Mesenchymal stem cell (in vitro differentiated cells and primary cell): Measurements from ENCODE around the gene KIF26B.

ENCODE experiments used
- DNase-seq: peaks from one replicate; pipeline ENCODE4 v3.0.0-alpha.2; 2013
- H2AFZ ChIP-seq: one replicate; pipeline ENCODE4 v1.6.1; 2013; ENCODE audit warnings: low read depth, mild to moderate bottlenecking, control low read depth, inconsistent platforms, low read length, moderate library complexity
- H2AK5ac ChIP-seq: 2 replicates; pipeline ENCODE4 v1.6.1; 2013; ENCODE audit warnings: low read length, moderate library complexity, mild to moderate bottlenecking, inconsistent platforms; ENCODE audit not compliant: severe bottlenecking
- H2BK120ac ChIP-seq: one replicate; pipeline ENCODE4 v1.6.1; 2013; ENCODE audit warnings: low read depth, mild to moderate bottlenecking, inconsistent platforms, low read length, moderate library complexity
- H2BK12ac ChIP-seq, 2 experiments: one replicate each; pipeline ENCODE4 v1.6.1; 2013; ENCODE audit warnings: inconsistent platforms in 2 of 2, low read length in 2 of 2, mild to moderate bottlenecking in 2 of 2, moderate library complexity in 2 of 2, control low read depth in 1 of 2
- H2BK15ac ChIP-seq: one replicate; pipeline ENCODE4 v1.6.1; 2013; ENCODE audit warnings: mild to moderate bottlenecking, low read depth, inconsistent platforms; ENCODE audit not compliant: poor library complexity, severe bottlenecking
- H2BK5ac ChIP-seq: 2 replicates; pipeline ENCODE4 v1.6.1; 2013; ENCODE audit warnings: low read depth, mild to moderate bottlenecking, low read length, control low read depth, inconsistent platforms; ENCODE audit not compliant: poor library complexity, severe bottlenecking
- H3K14ac ChIP-seq, 2 experiments: one replicate each; pipeline ENCODE4 v1.6.1; 2013; ENCODE audit warnings: inconsistent platforms in 2 of 2, low read length in 2 of 2, control low read depth in 1 of 2, mild to moderate bottlenecking in 1 of 2, moderate library complexity in 1 of 2
- H3K18ac ChIP-seq, 2 experiments: one replicate each; pipeline ENCODE4 v1.6.1; 2013; ENCODE audit warnings: inconsistent platforms in 2 of 2, low read length in 2 of 2, control low read depth in 1 of 2, low read depth in 1 of 2, mild to moderate bottlenecking in 1 of 2
- H3K23ac ChIP-seq, 2 experiments: one replicate each; pipeline ENCODE4 v1.6.1; 2013; ENCODE audit warnings: inconsistent platforms in 2 of 2, low read length in 2 of 2, mild to moderate bottlenecking in 2 of 2, moderate library complexity in 2 of 2, control low read depth in 1 of 2
- H3K27ac ChIP-seq: 2 replicates; pipeline ENCODE4 v1.5.1; 2013; ENCODE audit warnings: mild to moderate bottlenecking, moderate library complexity, low read length, control low read depth, inconsistent platforms; ENCODE audit not compliant: poor library complexity, severe bottlenecking
- H3K27me3 ChIP-seq, 2 experiments: 2 replicates each; pipeline versions ENCODE4 v1.6.1 to v1.7.0; 2013; ENCODE audit warnings: low read length in 2 of 2, mild to moderate bottlenecking in 2 of 2, moderate library complexity in 2 of 2, control low read depth in 1 of 2, inconsistent platforms in 1 of 2; ENCODE audit not compliant: control insufficient read depth in 1 of 2, insufficient read depth in 1 of 2
- H3K36me3 ChIP-seq, 2 experiments: 2 replicates each; pipeline versions ENCODE4 v1.6.1 to v1.7.0; 2013; ENCODE audit warnings: low read length in 2 of 2, control low read depth in 1 of 2, inconsistent platforms in 1 of 2, low read depth in 1 of 2, mild to moderate bottlenecking in 1 of 2; ENCODE audit not compliant: insufficient read depth in 2 of 2, control insufficient read depth in 1 of 2
- H3K4ac ChIP-seq, 2 experiments: one replicate each; pipeline ENCODE4 v1.6.1; 2013; ENCODE audit warnings: inconsistent platforms in 2 of 2, low read length in 2 of 2, mild to moderate bottlenecking in 2 of 2, moderate library complexity in 2 of 2, control low read depth in 1 of 2, low read depth in 1 of 2
- H3K4me1 ChIP-seq: 2 replicates; pipeline ENCODE4 v1.6.1; 2013; ENCODE audit warnings: low read depth, low read length, control low read depth; ENCODE audit not compliant: control insufficient read depth, insufficient read depth
- H3K4me2 ChIP-seq: 2 replicates; pipeline ENCODE4 v1.6.1; 2013; ENCODE audit warnings: low read length, mild to moderate bottlenecking, inconsistent platforms; ENCODE audit not compliant: poor library complexity, severe bottlenecking
- H3K4me3 ChIP-seq, 2 experiments: 2 replicates each; pipeline versions ENCODE4 v1.5.1 to v1.7.0; 2013; ENCODE audit warnings: low read length in 2 of 2, mild to moderate bottlenecking in 2 of 2, control low read depth in 1 of 2, low read depth in 1 of 2; ENCODE audit not compliant: insufficient read depth in 1 of 2
- H3K79me1 ChIP-seq: replicated peaks from 2 replicates; pipeline ENCODE4 v1.6.1; 2013; ENCODE audit warnings: mild to moderate bottlenecking, control low read depth, low read length, inconsistent platforms; ENCODE audit not compliant: poor library complexity, severe bottlenecking
- H3K9ac ChIP-seq: 2 replicates; pipeline ENCODE4 v1.7.0; 2013; ENCODE audit warnings: mild to moderate bottlenecking, low read length, moderate library complexity
- H3K9me3 ChIP-seq: 2 replicates; pipeline ENCODE4 v1.7.0; 2013; ENCODE audit warnings: mild to moderate bottlenecking, low read length; ENCODE audit not compliant: control insufficient read depth
- H4K8ac ChIP-seq: one replicate; pipeline ENCODE4 v1.6.1; 2013; ENCODE audit warnings: inconsistent platforms, mild to moderate bottlenecking, low read length, moderate library complexity
- H4K91ac ChIP-seq: one replicate; pipeline ENCODE4 v1.6.1; 2013; ENCODE audit warnings: mild to moderate bottlenecking, low read length, inconsistent platforms
- WGBS: methylation state at CpG from one replicate; pipeline ENCODE4 v1.1.7; 2013; ENCODE audit warnings: mixed read lengths; 5-methylcytosine and 5-hydroxymethylcytosine counted together

KIF26B gene

GRCh38 chr1:245657371-245657770 is 502.6 kb downstream of the KIF26B start:
- no peak overlapping the region for H3K14ac ChIP-seq
- no peak overlapping the region for H2BK120ac ChIP-seq
- H3K27ac ChIP-seq: no peak overlapping the region
- no peak overlapping the region for H3K9ac ChIP-seq
- no peaks in the 10 kb centered on the region for H3K9me3 ChIP-seq
- 91% methylated on average over 6 of the region's 6 CpGs for WGBS
- H3K4ac ChIP-seq: no peak overlapping the region
- no peak overlapping the region for H2AK5ac ChIP-seq
- H2BK5ac ChIP-seq: no peak overlapping the region
- no peak overlapping the region for H3K23ac ChIP-seq
- DNase-seq: no peak
- H2AFZ ChIP-seq: no peak overlapping the region
- H3K18ac ChIP-seq: no peak overlapping the region
- no peaks in the 10 kb centered on the region for H3K79me1 ChIP-seq
- H2BK12ac ChIP-seq: no peak overlapping the region
- no peak overlapping the region for H2BK15ac ChIP-seq
- no peak overlapping the region for H4K91ac ChIP-seq
- H3K27me3 ChIP-seq: peaks cover 3 to 4% of the 10 kb centered on the region in 2 experiments
- H3K4me2 ChIP-seq: no peak overlapping the region
- no peak overlapping the region for H3K4me3 ChIP-seq
- no peak overlapping the region for H4K8ac ChIP-seq
- H3K4me1 ChIP-seq: no peaks in the 10 kb centered on the region
- H3K36me3 ChIP-seq: no peaks in the 10 kb centered on the region

- H2BK120ac ChIP-seq: no peak overlapping the region
- WGBS: 57% methylated on average over 2 of the region's 3 CpGs
Observed at GRCh38 chr1:245663373-245663772, 508.6 kb downstream of the KIF26B start.

DNA sequence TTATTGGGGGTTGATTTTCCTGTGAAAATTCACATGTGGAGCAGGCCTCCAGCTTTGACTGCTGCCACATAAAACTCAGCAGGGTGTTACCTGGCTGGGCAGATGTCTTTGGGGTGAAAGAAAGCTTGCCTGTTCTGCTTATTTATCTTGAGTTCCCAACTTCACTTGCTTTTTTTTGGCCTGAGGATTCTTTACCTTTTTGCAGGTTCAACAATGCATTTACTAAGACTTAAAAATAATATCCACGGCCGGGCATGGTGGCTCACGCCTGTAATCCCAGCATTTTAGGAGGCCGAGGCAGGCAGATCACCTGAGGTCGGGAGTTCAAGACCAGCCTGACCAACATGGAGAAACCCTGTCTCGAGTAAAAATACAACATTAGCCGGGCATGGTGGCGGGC is 509.1 kb downstream of the KIF26B start:
- Histone ChIP-seq H3K36me3 (no peaks in the 10 kb centered on the region), H2BK12ac (no peak overlapping the region), H3K9ac (no peak overlapping the region), H3K23ac (no peak overlapping the region), H3K27ac (no peak overlapping the region), H3K9me3 (no peaks in the 10 kb centered on the region), H2AK5ac (no peak overlapping the region), H4K8ac (no peak overlapping the region), H3K18ac (no peak overlapping the region), H3K14ac (no peak overlapping the region), H3K79me1 (no peaks in the 10 kb centered on the region), H2BK15ac (no peak overlapping the region), H2BK5ac (no peak overlapping the region), H4K91ac (no peak overlapping the region), H3K27me3 (no peaks in the 10 kb centered on the region), H2BK120ac (no peak overlapping the region), H3K4me2 (no peak overlapping the region), H3K4ac (no peak overlapping the region), H2AFZ (no peak overlapping the region), H3K4me1 (no peaks in the 10 kb centered on the region), H3K4me3 (no peak overlapping the region)
- DNase-seq: no peak
- WGBS: 97% methylated on average over 8 of the region's 8 CpGs

More at GRCh38 chr1:245663373-245663772, 508.6 kb downstream of the KIF26B start:
- H4K8ac ChIP-seq: no peak overlapping the region
- H2BK12ac ChIP-seq: no peak overlapping the region
- no peak overlapping the region for H3K23ac ChIP-seq
- H3K79me1 ChIP-seq: no peaks in the 10 kb centered on the region
- DNase-seq: peak; percentile 11
- no peak overlapping the region for H2AFZ ChIP-seq
- no peak overlapping the region for H3K4ac ChIP-seq
- no peak overlapping the region for H2BK15ac ChIP-seq
- H3K9ac ChIP-seq: no peak overlapping the region
- H3K18ac ChIP-seq: no peak overlapping the region
- no peaks in the 10 kb centered on the region for H3K4me1 ChIP-seq
- H4K91ac ChIP-seq: no peak overlapping the region
- H2AK5ac ChIP-seq: no peak overlapping the region
- H3K27me3 ChIP-seq: no peaks in the 10 kb centered on the region
- no peak overlapping the region for H3K14ac ChIP-seq
- no peak overlapping the region for H3K4me2 ChIP-seq
- H3K9me3 ChIP-seq: no peaks in the 10 kb centered on the region
- H3K4me3 ChIP-seq: no peak overlapping the region
- no peak overlapping the region for H3K27ac ChIP-seq
- no peak overlapping the region for H2BK5ac ChIP-seq
- H3K36me3 ChIP-seq: no peaks in the 10 kb centered on the region

- H2AFZ ChIP-seq: no peak overlapping the region
- H3K4ac ChIP-seq: no peak overlapping the region
- H3K4me3 ChIP-seq: no peak overlapping the region
- H2BK5ac ChIP-seq: no peak overlapping the region
- H2AK5ac ChIP-seq: no peak overlapping the region
- WGBS: 92% methylated on average over 9 of the region's 9 CpGs
- no peaks in the 10 kb centered on the region for H3K4me1 ChIP-seq
- DNase-seq: no peak
- no peak overlapping the region for H3K9ac ChIP-seq
- H2BK12ac ChIP-seq: no peak overlapping the region
- no peak overlapping the region for H3K23ac ChIP-seq
- no peak overlapping the region for H4K91ac ChIP-seq
- H3K27ac ChIP-seq: no peak overlapping the region
- no peaks in the 10 kb centered on the region for H3K79me1 ChIP-seq
- H3K14ac ChIP-seq: no peak overlapping the region
- no peak overlapping the region for H2BK120ac ChIP-seq
- no peak overlapping the region for H3K4me2 ChIP-seq
- H3K36me3 ChIP-seq: no peaks in the 10 kb centered on the region
- H2BK15ac ChIP-seq: no peak overlapping the region
- no peaks in the 10 kb centered on the region for H3K9me3 ChIP-seq
- no peaks in the 10 kb centered on the region for H3K27me3 ChIP-seq
- no peak overlapping the region for H4K8ac ChIP-seq
- H3K18ac ChIP-seq: no peak overlapping the region
Observed at GRCh38 chr1:245666412-245666811, 511.6 kb downstream of the KIF26B start.
